Spleen (tissue), 11 donors: ENCODE results near the gene MPND. TPM values are rescaled to one million over a fixed set of nuclear protein-coding genes. Genes with fewer than 3 reads are reported as not detected.

Experiments
- DNase-seq: peaks from one replicate; pipeline ENCODE4 v3.0.0-alpha.2; 2020
- H3K27ac ChIP-seq, 8 donors: fragments of 200-600 bp; sonication (generic) in 7 of 8; 1 replicate in 4 of 8; 2 replicates in 4 of 8; pipeline versions ENCODE4 v1.5.0 to v1.8.0; 2016 to 2021; ENCODE audit warnings: inconsistent platforms in 4 of 8, mild to moderate bottlenecking in 4 of 8, moderate library complexity in 1 of 8
- H3K27me3 ChIP-seq, 7 donors: fragments of 200-600 bp; sonication (generic) in 6 of 7; replicated peaks in 1 of 7; 1 replicate in 4 of 7; 2 replicates in 3 of 7; pipeline versions ENCODE4 v1.5.0 to v1.8.0; 2016 to 2021; ENCODE audit warnings: inconsistent platforms in 3 of 7, mild to moderate bottlenecking in 1 of 7
- H3K36me3 ChIP-seq, 6 donors: fragments of 200-600 bp; sonication (generic) in 5 of 6; 1 replicate in 4 of 6; 2 replicates in 2 of 6; pipeline versions ENCODE4 v1.5.0 to v1.8.0; 2016 to 2021; ENCODE audit warnings: inconsistent platforms in 2 of 6
- H3K4me1 ChIP-seq, 6 donors: fragments of 200-600 bp; sonication (generic) in 5 of 6; 1 replicate in 3 of 6; 2 replicates in 3 of 6; pipeline versions ENCODE4 v1.5.0 to v1.8.0; 2016 to 2021; ENCODE audit warnings: inconsistent platforms in 3 of 6
- H3K4me3 ChIP-seq, 8 donors: fragments of 200-600 bp; sonication (generic) in 7 of 8; 1 replicate in 4 of 8; 2 replicates in 4 of 8; pipeline versions ENCODE4 v1.5.0 to v1.8.0; 2016 to 2021; ENCODE audit warnings: inconsistent platforms in 4 of 8, mild to moderate bottlenecking in 4 of 8, moderate library complexity in 2 of 8
- H3K9me3 ChIP-seq, 8 donors: fragments of 200-600 bp; sonication (generic) in 7 of 8; 1 replicate in 4 of 8; 2 replicates in 4 of 8; pipeline versions ENCODE4 v1.5.0 to v1.8.0; 2016 to 2021; ENCODE audit warnings: inconsistent platforms in 4 of 8
- CTCF ChIP-seq, 11 experiments: fragments of 200-600 bp in 7 of 11; fragments of 450-650 bp in 4 of 11; sonication (generic) in 4 of 11; IDR thresholded peaks in 8 of 11; conservative IDR thresholded peaks in 3 of 11; 1 replicate in 7 of 11; 2 replicates in 4 of 11; pipeline versions ENCODE4 v1.4.0 to v1.8.0; 2016 to 2021; ENCODE audit warnings: antibody characterized with exemption in 11 of 11, inconsistent platforms in 4 of 11, mild to moderate bottlenecking in 1 of 11
- POLR2A ChIP-seq, 3 donors: fragments of 450-650 bp; IDR thresholded peaks; one replicate each; pipeline ENCODE4 v1.5.1; 2017; ENCODE audit warnings: antibody characterized with exemption in 3 of 3, mild to moderate bottlenecking in 1 of 3
- POLR2AphosphoS5 ChIP-seq, 3 donors: sonication (generic); formaldehyde crosslinking; IDR thresholded peaks; one replicate each; pipeline ENCODE4 v1.5.1; 2017; ENCODE audit warnings: antibody characterized with exemption in 3 of 3
- WGBS, 5 donors: extraction: QIAGEN DNeasy Blood & Tissue Kit in 3 of 5; methylation state at CpG; one replicate each; pipeline versions ENCODE4 v1.1.5 to v1.1.7; 2013 to 2018; 5-methylcytosine and 5-hydroxymethylcytosine counted together
- intact Hi-C: fragments of 100-400 bp; cut with DNase I; formaldehyde crosslinking; loops from one replicate; pipeline ENCODE4 v1.15.0; 2023; ENCODE audit warnings: low total_unique reads
- polyA plus RNA-seq, 3 donors: library from polyadenylated mRNA; stranded (reverse); fragments of 200-250 nt; gene quantifications; one replicate each; pipeline ENCODE4 v1.2.1, GENCODE V29; 2013
- total RNA-seq, 7 donors: library from RNA; depleted of rRNA in 3 of 7; stranded (reverse); fragments of >200 nt in 3 of 7; fragmentation: NEBNext Ultra II Directional in 4 of 7; extraction: Animal tissue kit (Norgen Biotek cat#: 25700) in 4 of 7; gene quantifications; one replicate each; pipeline versions ENCODE4 v1.1.0 to v1.2.1, GENCODE V29; 2016 to 2021
- donor health status: healthy with polysubstance abuse.
- donor health status: DM: no; HTN: no; CAD: no; lungs with moderate emphysema.
- donor health status: DM: no; HTN: no; CAD: no.
- donor health status: Bipolar disorder and iron deficiency.
- donor health status: healthy.
- donor health status: DM: no; HTN: no; CAD: no.
- donor health status: DM: yes; HTN: yes; CAD: no.

Gene MPND
- total and polyA plus RNA-seq, 10 donors = 6.4 to 24.2 (median 16.0) TPM

- no peaks in the 10 kb centered on the region for H3K27me3 ChIP-seq
- H3K4me1 ChIP-seq = peaks cover 72 to 85% (median 74%) of the 10 kb centered on the region in 6 donors
- peak overlapping the region; percentile 77 to 92 (median 86) for H3K27ac ChIP-seq
- H3K9me3 ChIP-seq = no peaks in the 10 kb centered on the region
- H3K4me3 ChIP-seq = peak overlapping the region; percentile 1 to 66 (median 26)
- peaks cover 0 to 58% (median 21%) of the 10 kb centered on the region in 6 donors for H3K36me3 ChIP-seq
- peak; percentile 93 for DNase-seq
- intact Hi-C loops = no loop called here
- WGBS, 5 donors = 2 to 59% (median 14%) methylated on average over 3 to 21 of the region's 21 CpGs
- TF ChIP-seq POLR2AphosphoS5 (IDR thresholded peaks at IDR 0.05) = peak; percentile 52 to 61 (median 58)
- TF ChIP-seq CTCF (IDR thresholded peaks at IDR 0.05 in 8 of 11, conservative IDR thresholded peaks at IDR 0.05 in 3 of 11) = peak in 10 of 11 experiments; percentile 18 to 70 (median 57)
- no peak for TF ChIP-seq POLR2A (IDR thresholded peaks at IDR 0.05)
Observed at GRCh38 chr19:4369888-4370260, 26.5 kb downstream of the MPND start.

GRCh38 chr19:4370418-4371041 is 27.2 kb downstream of the MPND start:
- Histone ChIP-seq H3K4me3 (peak overlapping the region in 5 of 8 donors; percentile 1 to 66 (median 35)), H3K9me3 (no peaks in the 10 kb centered on the region), H3K36me3 (peaks cover 0 to 51% (median 16%) of the 10 kb centered on the region in 6 donors), H3K4me1 (peaks cover 78 to 92% (median 81%) of the 10 kb centered on the region in 6 donors), H3K27ac (peak overlapping the region; percentile 77 to 92 (median 86)), H3K27me3 (no peaks in the 10 kb centered on the region)
- DNase-seq = no peak
- peak in 1 of 3 donors; percentile 6 for TF ChIP-seq POLR2AphosphoS5 (IDR thresholded peaks at IDR 0.05)
- TF ChIP-seq CTCF (IDR thresholded peaks at IDR 0.05 in 8 of 11, conservative IDR thresholded peaks at IDR 0.05 in 3 of 11) = no peak
- TF ChIP-seq POLR2A (IDR thresholded peaks at IDR 0.05) = no peak
- intact Hi-C loops = no loop called here
- WGBS, 5 donors = 82 to 92% (median 91%) methylated on average over 10 to 15 of the region's 15 CpGs

DNA sequence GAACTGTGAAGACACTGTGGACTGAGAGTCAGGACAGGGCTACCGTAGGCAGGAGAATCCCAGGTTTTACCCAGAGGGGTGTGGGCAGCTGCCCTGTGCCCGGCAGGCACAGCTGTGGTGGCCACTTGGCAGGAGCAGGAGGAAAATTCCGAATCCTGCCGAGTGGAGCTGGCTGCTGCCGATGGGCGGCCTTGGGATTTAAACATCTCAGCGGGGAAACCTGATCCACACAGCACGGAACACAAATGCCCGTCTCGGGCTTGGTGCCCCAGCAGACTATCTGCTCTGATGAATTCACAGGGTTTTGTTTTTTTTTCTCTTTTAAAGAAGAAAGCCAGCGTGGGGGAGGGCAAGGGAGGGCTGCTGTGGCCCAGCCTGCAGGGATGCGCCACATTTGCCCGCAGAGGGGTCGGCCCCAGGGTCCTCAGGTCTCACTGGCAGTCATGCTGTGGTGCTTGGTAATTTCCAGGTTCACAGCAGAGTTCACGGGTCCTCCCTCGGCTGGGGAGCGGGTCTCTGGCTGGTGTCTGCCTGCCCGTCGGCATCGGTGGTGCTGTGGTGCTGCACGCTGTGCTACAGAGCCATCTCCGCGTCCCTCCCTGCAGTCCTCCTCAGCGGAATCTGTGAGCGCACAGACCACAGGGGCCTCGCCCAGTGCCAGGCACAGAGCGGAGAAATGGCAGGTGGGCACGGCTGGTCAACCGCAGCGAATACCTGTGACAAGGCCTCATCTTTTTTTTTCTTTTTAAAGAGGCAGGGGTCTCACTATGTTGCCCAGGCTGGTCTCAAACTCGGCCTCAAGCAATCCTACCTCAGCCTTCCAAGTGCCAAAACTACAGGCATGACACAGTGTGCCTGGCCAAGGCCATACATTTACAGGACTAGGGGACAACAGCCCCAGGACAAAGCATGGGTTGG is 28.1 kb downstream of the MPND start:
- no peak overlapping the region for H3K4me3 ChIP-seq
- no peaks in the 10 kb centered on the region for H3K9me3 ChIP-seq
- intact Hi-C loops = no loop called here
- WGBS, 5 donors = 82 to 93% (median 92%) methylated on average over 23 to 31 of the region's 31 CpGs
- peak overlapping the region in 6 of 8 donors; percentile 4 to 92 (median 86) for H3K27ac ChIP-seq
- TF ChIP-seq CTCF (IDR thresholded peaks at IDR 0.05 in 8 of 11, conservative IDR thresholded peaks at IDR 0.05 in 3 of 11) (no peak), POLR2AphosphoS5 (IDR thresholded peaks at IDR 0.05) (peak in 1 of 3 donors; percentile 2), POLR2A (IDR thresholded peaks at IDR 0.05) (no peak)
- H3K4me1 ChIP-seq = peaks cover 88 to 98% (median 91%) of the 10 kb centered on the region in 6 donors
- no peak for DNase-seq
- H3K27me3 ChIP-seq = no peaks in the 10 kb centered on the region
- peaks cover 0 to 42% (median 6%) of the 10 kb centered on the region in 6 donors for H3K36me3 ChIP-seq
